NCI-H2029 (cell line): ENCODE results near the gene XPR1.
"Not testable (repeated sequence)": the region's sequence is repeated elsewhere in the genome, so short reads cannot be mapped to it uniquely, and the experiment has no call there.

Source experiments
- DNase-seq: peaks from one replicate; lab custom pipeline; 2025; lab: John Stamatoyannopoulos, UW

The XPR1 gene

DNA sequence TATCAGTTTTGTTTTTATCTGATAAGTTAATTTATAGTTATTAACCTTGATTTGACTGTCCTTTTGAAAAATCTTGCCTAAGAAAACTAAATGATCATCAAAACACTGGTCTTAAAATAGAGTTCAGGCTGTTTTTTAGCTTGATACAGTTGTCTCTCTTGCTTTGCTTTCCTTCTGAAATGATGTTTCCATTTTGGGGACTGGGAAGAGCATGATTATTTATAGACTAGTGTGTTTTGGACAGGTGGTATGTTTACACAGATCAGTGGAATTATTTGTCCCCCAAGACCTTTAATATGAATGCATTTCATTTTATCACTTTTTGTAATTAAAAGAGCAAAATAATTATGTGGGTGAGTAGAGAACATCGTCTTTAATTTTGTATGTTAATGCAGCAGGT lies 90.8 kb downstream of the XPR1 start:
- no peak for DNase-seq

DNA sequence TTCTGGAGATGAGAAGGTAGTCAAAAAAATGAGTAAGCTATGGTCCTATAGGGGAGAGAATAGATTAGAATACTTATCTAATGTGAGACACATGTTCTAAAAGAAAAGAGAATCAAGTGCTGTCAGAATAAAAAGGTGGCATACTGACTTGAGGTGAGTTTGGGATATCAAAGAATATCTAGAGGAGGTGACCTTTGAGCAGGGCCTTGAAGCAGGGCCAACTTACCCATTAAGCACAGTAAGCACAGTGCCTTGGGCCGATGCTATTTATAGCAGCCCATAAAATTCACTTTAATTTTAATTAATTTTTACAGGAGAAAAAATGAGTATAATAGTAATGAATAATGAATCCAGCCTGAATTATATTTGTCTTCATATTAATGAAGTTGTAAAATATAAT lies 92.2 kb downstream of the XPR1 start:
- DNase-seq = no peak

DNA sequence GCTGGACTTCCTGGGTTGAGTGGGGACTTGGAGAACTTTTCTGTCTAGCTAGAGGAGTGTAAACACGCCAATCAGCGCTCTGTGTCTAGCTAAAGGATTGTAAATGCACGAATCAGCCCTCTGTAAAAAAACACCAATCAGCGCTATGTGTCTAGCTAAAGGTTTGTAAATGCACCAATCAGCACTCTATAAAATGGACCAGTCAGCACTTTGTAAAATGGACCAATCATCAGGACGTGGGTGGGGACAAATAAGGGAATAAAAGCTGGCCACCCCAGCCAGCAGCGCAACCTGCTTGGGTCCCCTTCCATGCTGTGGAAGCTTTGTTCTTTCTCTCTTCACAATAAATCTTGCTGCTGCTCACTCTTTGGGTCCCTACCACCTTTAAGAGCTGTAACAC lies 94.2 kb downstream of the XPR1 start:
- DNase-seq = not testable (repeated sequence)

DNA sequence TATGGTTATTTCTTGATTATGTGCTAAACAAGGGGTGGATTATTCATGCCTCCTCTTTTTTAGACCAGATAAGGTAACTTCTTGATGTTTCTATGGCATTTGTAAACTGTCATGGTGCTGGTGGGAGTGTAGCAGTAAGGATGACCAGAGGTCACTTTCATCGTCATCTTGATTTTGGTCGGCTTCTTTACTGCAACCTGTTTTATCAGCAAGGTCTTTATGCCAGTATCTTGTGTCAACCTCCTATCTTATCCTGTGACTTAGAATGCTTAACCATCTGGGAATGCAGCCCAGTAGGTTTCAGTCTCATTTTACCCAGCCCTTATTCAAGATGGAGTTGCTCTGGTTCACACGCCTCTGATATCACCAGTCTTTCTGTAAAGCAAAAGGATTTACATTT lies 95.9 kb downstream of the XPR1 start:
- DNase-seq = not testable (repeated sequence)

DNA sequence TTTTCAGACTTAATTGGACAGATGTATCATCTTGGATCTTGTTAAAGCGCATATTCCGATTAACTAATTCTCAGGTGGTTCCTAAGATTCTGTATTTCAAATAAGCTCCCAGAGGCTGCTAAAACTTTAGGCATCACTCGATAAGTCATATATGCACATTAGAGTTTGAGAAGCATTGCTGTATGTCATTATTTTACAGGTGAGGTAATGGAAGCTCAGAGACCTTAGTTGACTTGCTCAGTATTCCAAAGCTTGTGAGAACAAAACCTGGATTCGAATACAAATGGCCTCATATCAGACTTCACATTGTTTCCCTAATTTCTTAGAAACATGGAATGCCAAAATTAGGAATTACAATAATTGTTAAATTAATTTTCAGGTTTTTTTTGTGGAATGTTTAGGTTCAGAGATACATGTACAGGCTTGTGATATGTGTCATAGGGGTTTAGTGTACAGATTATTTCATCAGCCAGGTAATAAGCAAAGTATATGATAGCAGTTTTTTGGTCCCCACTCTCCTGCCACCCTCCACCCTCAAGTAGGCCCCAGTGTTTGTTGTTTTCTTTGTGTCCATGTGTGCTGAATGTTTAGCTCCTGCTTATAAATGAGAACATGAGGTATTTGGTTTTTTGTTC lies 96.8 kb downstream of the XPR1 start:
- DNase-seq = no peak

DNA sequence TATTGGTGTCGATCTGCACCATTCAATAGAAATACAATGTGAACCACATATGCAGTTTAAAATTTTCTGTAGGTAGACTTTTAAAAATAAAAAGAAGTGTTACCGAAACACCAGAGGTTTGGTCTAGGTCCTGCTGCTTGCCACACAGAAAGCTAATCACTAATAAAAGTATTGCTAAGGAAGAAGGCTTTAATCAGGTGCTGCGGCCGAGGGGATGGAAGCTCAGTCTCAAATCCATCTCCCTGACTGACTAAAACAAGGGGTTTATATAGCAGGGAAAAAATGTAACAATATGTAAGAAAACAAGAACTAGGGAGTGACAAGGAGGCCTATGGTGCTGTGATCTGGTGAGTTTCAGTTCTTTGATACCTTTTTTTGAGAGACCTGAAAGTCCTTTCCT lies 99.3 kb downstream of the XPR1 start:
- no peak for DNase-seq

DNA sequence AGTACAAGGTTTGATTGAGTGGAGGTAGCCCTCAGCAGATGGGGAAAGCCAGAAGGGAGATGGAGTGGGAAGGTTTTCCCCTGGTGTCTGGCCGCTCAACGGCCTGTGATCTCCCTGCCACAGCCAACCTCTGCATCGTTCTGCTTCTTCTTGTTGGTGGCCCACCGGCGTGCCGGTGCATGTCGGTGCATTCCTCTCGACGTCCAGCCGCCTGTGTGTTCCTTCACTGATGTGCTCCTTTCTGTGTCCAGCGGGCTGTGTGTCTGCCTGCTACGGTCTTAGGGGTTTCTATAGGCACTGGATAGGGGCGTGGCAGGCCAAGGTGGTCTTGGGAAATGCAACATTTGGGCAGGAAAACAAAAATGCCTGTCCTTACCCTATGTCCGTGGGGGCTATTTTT lies 101.0 kb downstream of the XPR1 start:
- no peak for DNase-seq

DNA sequence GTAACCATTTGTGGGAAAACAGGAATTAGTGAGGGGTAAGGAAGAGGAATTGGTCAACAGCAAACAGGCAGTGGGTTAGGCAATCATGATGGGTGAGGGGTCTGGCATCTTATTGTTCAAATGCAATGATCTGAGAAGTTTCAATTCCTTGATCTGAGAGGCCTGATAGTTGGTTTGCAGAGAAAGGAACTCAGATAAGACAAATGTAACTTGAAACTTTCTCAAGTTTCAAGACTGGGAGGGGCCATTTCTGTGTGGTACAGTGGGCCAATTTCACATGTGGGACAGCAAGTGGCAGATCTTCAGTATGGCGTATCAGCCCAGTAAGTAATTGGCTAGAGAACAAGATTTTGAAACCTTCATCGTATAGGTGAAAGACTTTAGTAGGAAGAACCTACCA lies 102.5 kb downstream of the XPR1 start:
- DNase-seq = no peak

DNA sequence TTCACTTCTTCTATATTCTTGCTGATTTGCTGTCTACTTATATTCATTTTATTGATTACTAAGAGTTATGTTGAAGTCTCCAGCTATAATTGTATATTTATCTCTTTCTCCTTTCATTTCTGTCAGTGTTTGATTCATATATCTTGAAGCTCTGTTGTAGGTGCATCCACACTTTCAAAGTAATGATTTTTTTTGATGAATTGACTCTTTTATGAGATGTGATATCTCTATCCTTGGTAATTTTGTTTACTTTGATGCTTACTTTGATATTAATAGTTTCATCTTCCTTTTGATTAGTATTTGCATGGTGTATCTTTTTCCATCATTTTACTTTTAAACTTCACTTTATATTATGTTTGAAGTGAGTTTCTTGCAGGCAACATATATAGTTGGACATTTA lies 110.8 kb downstream of the XPR1 start:
- no peak for DNase-seq

DNA sequence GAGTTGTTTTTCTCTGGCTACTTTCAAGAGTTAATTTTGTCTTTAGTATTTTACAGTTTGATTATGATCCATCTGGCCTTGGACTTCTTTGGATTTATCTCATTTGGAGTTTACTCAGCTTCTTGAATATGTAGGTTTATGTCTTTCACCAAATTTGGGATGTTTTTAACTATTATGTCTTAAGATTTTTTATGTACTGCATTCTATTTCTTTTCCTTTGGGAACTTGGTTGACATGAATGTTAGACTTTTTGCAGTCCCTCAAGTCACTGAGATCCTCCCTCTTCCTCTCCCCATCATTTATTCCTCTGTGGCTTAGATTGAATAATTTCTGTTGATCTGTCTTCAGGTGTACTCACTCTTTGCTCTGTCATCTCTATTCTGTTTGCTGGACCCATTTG lies 112.0 kb downstream of the XPR1 start:
- no peak for DNase-seq

DNA sequence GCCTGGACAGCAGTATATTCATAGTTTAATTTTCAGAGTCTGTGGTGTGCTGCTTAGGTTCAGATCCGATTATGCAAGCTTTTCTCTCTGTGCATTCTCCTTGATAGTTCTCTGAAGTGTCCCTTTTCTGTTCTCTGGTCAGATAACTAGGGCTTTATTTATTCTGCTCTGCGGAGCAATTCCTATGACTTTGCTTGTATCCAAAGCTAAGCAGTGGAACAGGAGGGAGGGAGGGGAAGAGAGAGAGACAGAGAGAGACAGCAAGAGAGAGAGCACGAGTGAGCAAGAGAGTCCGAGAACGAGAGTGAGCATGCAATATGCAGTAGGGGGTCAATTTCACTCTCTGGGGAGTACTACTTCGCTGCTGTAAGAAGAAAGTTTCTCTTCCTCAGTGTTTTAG lies 113.3 kb downstream of the XPR1 start:
- no peak for DNase-seq

DNA sequence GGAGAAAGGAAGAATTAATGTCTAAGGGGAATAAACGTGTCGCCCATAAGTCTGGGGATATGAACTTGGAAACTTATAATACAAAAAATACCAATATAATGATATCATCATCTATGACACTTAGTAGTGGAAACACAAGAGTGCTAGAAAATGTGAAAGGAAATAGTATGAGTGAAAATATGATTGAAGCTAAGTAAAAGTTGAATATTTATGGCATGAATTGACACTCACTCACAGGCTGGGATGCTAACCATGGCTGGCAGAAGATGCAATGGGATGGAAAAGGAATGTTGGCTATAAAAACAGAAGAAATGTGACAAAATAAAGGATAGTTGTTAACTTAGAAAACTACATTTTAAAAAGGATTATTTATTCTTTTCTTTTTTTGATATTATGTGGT lies 120.1 kb downstream of the XPR1 start:
- no peak for DNase-seq

DNA sequence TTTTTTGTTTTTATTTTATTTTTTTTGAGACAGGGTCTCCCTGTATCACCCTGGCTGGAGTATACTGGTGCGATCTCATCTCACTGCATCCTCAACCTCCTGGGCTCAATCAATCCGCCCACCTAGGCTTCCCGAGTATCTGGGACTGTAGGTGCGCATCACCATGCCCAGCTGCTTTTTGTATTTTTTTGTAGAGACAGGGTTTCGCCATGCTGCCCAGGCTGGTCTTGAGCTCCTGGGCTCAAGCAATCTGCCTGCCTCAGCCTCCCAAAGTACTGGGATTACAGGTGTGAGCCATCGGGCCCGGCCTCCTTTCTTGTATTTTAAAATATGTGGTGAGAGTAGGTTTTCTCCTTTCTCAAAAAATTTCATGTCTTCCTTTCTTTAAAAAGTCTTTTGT lies 122.6 kb downstream of the XPR1 start:
- no peak for DNase-seq

DNA sequence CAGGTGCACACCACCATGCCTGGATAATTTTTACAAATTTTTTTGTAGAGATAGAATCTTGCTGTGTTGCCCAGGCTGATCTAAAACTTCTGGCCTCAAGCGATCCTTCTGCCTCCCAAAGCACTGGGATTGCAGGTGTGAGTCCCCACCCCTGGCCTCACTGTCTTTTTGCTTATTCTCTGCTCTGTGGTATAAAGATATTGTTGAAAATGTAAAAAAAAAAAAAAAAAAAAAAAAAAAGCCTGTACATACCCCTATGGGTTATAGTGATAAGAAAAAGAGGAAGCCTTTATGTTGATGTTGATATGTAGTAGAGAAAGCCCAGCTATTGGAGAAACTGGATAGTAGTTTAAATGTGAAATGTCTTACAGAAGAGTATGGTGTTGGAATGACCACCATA lies 125.8 kb downstream of the XPR1 start:
- DNase-seq = no peak

DNA sequence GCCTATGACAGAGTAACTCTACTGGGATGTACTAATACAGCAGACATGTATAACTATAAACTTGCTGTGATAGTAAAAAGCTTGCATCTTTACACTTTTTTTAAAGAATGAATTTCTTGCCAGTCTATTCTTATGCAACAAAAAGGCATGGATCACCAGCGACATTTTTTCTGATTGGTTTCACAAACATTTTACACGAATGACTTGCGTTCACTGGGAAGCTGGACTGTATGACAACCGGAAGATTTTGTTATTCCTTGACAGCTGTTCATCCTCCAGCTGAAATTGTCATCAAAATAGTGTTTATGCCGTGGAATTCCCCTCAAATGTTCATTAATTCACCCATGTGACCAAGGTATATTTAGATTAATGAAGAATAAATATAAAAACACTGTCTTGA lies 131.0 kb downstream of the XPR1 start:
- DNase-seq = no peak

DNA sequence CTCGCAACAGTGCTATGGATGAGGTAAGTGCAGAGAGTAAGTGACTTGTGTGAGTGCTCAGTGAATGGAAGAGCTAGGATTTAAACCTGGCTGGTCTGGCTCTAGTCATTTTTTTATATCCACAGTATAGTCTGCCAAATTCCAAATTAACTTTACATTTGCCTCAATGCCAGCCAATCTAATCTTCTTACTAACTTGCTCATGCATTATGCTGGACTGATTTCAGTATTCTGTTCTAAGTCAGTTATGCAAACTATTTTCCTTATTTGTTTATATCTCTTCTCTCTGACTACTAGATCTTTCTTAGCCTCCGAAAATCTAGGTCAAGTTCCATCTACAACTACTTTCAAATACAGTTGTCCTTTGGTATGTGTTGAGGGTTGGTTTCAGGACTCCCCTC lies 133.3 kb downstream of the XPR1 start:
- DNase-seq = no peak

DNA sequence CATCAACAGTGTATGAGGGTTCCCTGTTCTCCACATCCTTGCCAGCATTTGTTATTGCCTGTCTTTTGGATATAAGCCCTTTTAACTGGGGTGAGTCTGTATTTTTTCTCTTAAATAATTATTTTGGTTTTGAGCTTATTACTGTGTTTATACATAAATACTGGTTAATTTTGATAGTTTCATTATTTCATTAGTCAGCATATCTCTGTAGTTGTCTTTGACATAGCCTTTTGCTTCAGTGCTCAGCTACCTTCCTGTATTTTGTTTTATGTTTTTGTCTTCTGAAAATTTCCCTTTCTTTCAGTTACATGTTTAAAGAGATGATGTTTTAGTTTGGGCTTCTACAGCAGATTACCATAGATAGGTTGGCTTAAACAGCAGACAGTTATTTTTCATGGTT lies 138.1 kb downstream of the XPR1 start:
- no peak for DNase-seq

DNA sequence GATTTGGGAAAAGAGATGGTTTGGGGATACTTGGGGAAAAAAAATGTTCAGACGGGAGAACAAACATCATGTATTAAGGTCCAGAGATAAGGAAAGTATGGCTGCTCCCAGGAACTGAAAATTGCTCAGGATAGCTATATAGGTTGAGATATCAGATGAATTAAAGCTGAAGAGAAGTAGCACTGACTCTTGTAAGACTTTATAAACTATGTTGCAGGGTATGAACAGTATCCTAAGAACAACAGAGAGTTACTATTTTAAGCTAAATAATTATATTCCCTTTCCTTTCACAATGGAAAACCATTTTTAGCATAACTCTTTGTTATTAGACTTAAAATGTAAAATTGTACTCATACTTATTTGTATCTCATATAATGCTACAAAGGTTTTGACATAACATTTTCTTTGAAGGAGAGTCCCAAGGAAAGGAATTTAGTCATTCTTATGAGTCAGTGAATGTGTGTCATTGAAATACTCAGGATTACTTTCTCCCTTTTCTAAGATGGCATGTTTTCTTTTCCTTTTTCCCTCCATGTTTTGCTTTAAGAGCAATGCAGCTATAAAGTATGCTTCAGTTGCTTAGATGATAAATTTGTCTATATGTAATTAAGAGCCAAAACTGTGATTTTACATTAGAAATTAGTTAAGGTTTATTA lies 141.5 kb downstream of the XPR1 start:
- DNase-seq = no peak

DNA sequence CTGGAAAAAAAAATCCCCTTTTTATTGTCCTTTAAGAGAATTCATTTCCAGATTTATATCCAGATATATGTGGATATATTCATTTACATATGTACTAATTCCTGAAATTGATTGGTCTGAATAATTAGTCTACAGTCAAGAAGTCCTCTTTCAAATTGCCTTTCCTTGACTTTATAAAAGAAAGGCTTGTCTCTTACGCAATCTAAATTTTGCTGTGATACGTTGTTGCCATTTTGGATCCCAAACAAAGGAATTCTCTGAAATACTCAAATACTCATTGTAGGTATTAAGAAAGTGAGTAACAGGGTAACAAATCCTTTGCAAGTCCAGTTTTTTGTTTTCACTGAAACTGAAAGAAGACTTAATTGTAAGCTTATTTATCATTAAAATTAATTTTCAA lies 144.0 kb downstream of the XPR1 start:
- no peak for DNase-seq

DNA sequence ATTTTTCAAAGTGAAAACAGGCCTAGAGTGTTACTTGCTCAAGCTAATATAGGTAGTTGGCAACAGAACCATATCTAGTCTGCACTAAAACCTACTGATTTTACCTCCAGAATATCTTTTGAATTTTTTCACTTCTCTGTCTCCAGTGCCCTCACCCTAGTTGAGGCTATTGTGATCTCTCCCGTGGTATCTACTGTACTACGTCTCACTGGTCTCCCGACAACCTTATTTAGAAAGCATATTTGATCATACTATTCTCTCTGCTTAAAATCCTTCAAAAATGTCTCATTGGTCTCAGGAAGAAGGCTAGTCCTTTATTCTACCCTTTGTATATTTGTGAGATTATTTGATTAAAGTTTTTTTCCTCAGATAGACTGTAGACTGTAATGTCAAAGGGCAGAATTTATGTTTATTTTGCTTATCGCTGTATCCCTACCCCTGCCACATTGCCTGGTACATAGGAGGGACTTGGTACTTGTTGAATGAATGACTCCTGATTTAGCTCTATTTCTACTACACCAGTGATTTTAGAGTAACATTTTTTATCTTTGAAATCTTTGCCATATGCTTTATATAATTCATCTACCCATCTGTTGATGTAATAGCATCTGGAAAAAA lies 145.4 kb downstream of the XPR1 start:
- no peak for DNase-seq

DNA sequence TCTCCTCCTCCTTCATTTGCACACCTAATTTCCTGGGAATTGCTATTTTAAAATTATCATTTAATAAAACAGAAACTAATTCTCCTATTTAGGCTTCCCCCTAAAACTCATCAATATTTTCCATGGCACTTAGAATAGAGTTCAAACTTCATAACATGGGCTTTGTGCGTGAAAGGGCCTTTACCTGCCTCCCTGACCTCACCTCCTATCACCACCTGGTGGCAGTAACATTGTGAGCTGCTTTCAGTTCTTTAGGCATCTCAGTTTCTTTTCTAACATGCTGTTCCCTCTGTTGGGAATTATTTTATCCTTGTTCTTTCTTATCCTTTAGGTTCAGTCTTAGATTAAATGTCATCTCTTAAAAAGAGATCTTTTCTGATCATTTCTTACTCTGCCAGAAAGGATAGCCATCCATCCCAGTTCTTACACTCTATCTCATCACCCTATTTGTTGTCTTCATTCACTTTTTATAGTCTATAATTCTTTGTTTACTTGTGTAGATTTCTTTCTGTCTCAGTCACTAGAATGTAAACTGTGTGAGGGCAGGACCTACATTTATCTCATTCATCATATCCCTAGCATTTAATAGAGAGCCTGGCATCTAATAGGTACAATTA lies 147.1 kb downstream of the XPR1 start:
- peak; percentile 26 for DNase-seq

DNA sequence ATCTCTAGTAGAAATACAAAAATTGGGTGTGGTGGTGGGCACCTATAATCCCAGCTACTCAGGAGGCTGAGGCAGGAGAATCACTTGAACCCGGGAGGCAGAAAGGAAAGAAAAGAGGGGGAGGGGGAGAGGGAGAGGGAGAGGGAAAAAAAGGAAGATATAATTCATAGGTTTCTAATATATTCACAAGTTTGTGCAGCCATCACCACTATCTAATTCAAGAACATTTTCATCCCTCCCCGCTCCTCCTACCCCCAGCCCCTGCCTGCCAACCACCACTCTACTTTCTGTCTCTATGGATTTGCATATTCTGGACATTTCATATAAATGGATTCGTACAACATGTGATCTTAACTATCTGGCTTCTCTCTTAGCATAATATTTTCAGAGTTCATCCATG lies 147.8 kb downstream of the XPR1 start:
- DNase-seq = no peak

DNA sequence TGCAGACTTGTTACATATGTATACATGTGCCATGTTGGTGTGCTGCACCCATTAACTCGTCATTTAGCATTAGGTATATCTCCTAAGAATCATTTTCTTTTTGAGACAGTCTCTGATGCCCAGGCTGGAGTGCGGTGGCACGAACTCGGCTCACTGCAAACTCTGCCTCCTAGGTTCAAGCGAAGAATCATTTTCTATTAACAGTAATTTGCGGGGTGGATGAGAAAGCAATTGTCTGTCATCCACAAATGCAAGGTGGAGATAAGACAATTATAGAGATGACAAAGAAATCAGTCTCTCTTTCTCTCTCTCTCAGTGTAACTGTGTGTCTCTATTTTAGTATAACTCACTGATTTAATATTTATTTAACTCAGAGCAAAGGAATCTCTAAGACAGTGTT lies 149.9 kb downstream of the XPR1 start:
- no peak for DNase-seq
